Measurements from ENCODE around the gene POLD1. TPM values are rescaled to one million over a fixed set of nuclear protein-coding genes. Genes with fewer than 3 reads are reported as not detected.

The POLD1 gene
- total and polyA plus RNA-seq, 2 of the 13 experiments (the other 11 are each of a cell fraction or from before 2014, with no cell fraction given), result 17.4 to 54.0 TPM

- TF ChIP-seq IRF2 (CRISPR knock-in tag; IDR thresholded peaks at IDR 0.05) (peak; percentile 85; the same call in 1 of the 2 replicates), MEF2D (CRISPR knock-in tag; IDR thresholded peaks at IDR 0.05) (no peak), ADNP (CRISPR knock-in tag; IDR thresholded peaks at IDR 0.05) (no peak), ZNF713 (CRISPR knock-in tag; IDR thresholded peaks at IDR 0.05) (no peak), PITX1 (CRISPR knock-in tag; IDR thresholded peaks at IDR 0.05) (peak; percentile 46; the same call in 1 of the 2 replicates), REL (CRISPR knock-in tag; conservative IDR thresholded peaks at IDR 0.05) (no peak; the same call in 1 of the 2 replicates), ZFP62 (CRISPR knock-in tag; IDR thresholded peaks at IDR 0.05) (no peak), DMAP1 (CRISPR knock-in tag; IDR thresholded peaks at IDR 0.05) (peak; percentile 88), ATF1 (CRISPR knock-in tag; IDR thresholded peaks at IDR 0.05) (peak; percentile 94), TIGD3 (CRISPR knock-in tag; IDR thresholded peaks at IDR 0.05; ENCODE audit: borderline replicate concordance) (no peak), MXD3 (CRISPR knock-in tag; IDR thresholded peaks at IDR 0.05) (no peak), ZSCAN25 (CRISPR knock-in tag; IDR thresholded peaks at IDR 0.05) (peak; percentile 44; the same call in 1 of the 2 replicates), CBX1 (IDR thresholded peaks at IDR 0.05; ENCODE audit: low read depth) (peak; percentile 87), RBAK (CRISPR knock-in tag; IDR thresholded peaks at IDR 0.05) (no peak), U2AF1 (optimal IDR thresholded peaks at IDR 0.05; ENCODE audit: low read depth, low read length) (peak; percentile 77), ZMYM4 (CRISPR knock-in tag; IDR thresholded peaks at IDR 0.05) (peak; percentile 73), MATR3 (CRISPR knock-in tag; IDR thresholded peaks at IDR 0.05) (no peak), MEIS1 (CRISPR knock-in tag; IDR thresholded peaks at IDR 0.05; ENCODE audit: borderline replicate concordance) (peak; percentile 74), ZNF800 (CRISPR knock-in tag; IDR thresholded peaks at IDR 0.05) (peak; percentile 82), SATB2 (CRISPR knock-in tag; IDR thresholded peaks at IDR 0.05) (no peak), ELF3 (CRISPR knock-in tag; IDR thresholded peaks at IDR 0.05) (peak; percentile 82), ZNF30 (CRISPR knock-in tag; IDR thresholded peaks at IDR 0.05) (no peak), CEBPZ (IDR thresholded peaks at IDR 0.05; ENCODE audit: low read length) (no peak), ZNF775 (CRISPR knock-in tag; IDR thresholded peaks at IDR 0.05; ENCODE audit: borderline replicate concordance) (0 out of 2 replicates have a peak, but pooled peaks have one; percentile 55)
These were observed 7.7 kb upstream of the POLD1 start, which contains the start of gene NR1H2 (continued) for GRCh38 chr19:50376166-50377050.

Measured in HepG2 (cell line).